GM12878 (cell line): ENCODE results near the gene SOD2.

ENCODE experiments used
- CTCF ChIP-seq, 3 experiments: IDR thresholded peaks in 2 of 3; conservative IDR thresholded peaks in 1 of 3; 2 replicates each; pipeline ENCODE4 v1.5.1; 2011; ENCODE audit warnings: low read depth in 3 of 3, low read length in 3 of 3, mild to moderate bottlenecking in 3 of 3, control low read depth in 2 of 3, moderate library complexity in 2 of 3, inconsistent platforms in 1 of 3, mixed read lengths in 1 of 3; ENCODE audit not compliant: control insufficient read depth in 2 of 3, insufficient read depth in 1 of 3; ENCODE audit errors: extremely low read depth in 1 of 3
- EGR1 ChIP-seq, 2 experiments: IDR thresholded peaks; 1 replicate in 1 of 2; 2 replicates in 1 of 2; pipeline ENCODE4 v1.6.1; 2011 to 2012; ENCODE audit warnings: low read depth in 2 of 2, low read length in 2 of 2, borderline replicate concordance in 1 of 2, mild to moderate bottlenecking in 1 of 2, moderate library complexity in 1 of 2
- IRF5 ChIP-seq: fragments of 450-650 bp; IDR thresholded peaks from 2 replicates; pipeline ENCODE4 v1.6.1; 2017; ENCODE audit warnings: borderline replicate concordance
- NRF1 ChIP-seq: conservative IDR thresholded peaks from 2 replicates; pipeline ENCODE4 v1.6.1; 2011; ENCODE audit warnings: mild to moderate bottlenecking, low read depth, low read length, improper control_type of control experiment
- PKNOX1 ChIP-seq: fragments of 450-650 bp; IDR thresholded peaks from 2 replicates; pipeline ENCODE4 v1.6.1; 2016; ENCODE audit warnings: mild to moderate bottlenecking
- RFX5 ChIP-seq: IDR thresholded peaks from 2 replicates; pipeline ENCODE4 v1.6.1; 2011; ENCODE audit warnings: low read depth, low read length, improper control_type of control experiment
- TCF12 ChIP-seq: IDR thresholded peaks from 2 replicates; pipeline ENCODE4 v1.6.1; 2011; ENCODE audit warnings: low read depth, mild to moderate bottlenecking, low read length
- ZNF274 ChIP-seq: IDR thresholded peaks from one replicate; pipeline ENCODE4 v1.8.0; 2011; ENCODE audit not compliant: insufficient read length, insufficient read depth

GRCh38 chr6:159691133-159691962, 1.7 kb downstream of the SOD2 start:
- TF ChIP-seq ZNF274 (no peak), NRF1 (no peak), EGR1 (IDR thresholded peaks at IDR 0.05; ENCODE audit: borderline replicate concordance in 1 of 2, low read depth in 2 of 2, low read length in 2 of 2) (no peak), IRF5 (no peak), TCF12 (no peak), CTCF (IDR thresholded peaks at IDR 0.05 in 2 of 3, conservative IDR thresholded peaks at IDR 0.05 in 1 of 3; ENCODE audit: control insufficient read depth in 2 of 3, extremely low read depth in 1 of 3, insufficient read depth in 1 of 3, low read depth in 3 of 3, low read length in 3 of 3) (peak; percentile 69 to 82 (median 78)), PKNOX1 (no peak), RFX5 (no peak)
